IMR-90 (cell line): ENCODE measurements around the gene TSTD2. TPM values are rescaled to one million over a fixed set of nuclear protein-coding genes. Genes with fewer than 3 reads are reported as not detected.

ENCODE experiments used
- ATAC-seq: fragments of 200-7000 bp; cut with Tn5 transposase; 2 replicates; pipeline ENCODE4 v1.9.1; 2020; ENCODE audit warnings: low read depth, mild to moderate bottlenecking, moderate library complexity
- BruUV-seq: library from RNA; stranded (reverse); fragments of 400-500 nt; replicated peaks from 2 replicates; lab custom pipeline; 2021; lab: Mats Ljungman, UMichigan
- CTCF ChIA-PET: fragments of 300-600 bp; formaldehyde crosslinking; extraction: SDS; loops from one replicate; lab custom pipeline; 2021; ENCODE audit warnings: antibody characterized with exemption; lab: Yijun Ruan, JAX
- POLR2A ChIA-PET: fragments of 300-600 bp; sonication (Branson Sonifier 250); formaldehyde crosslinking; loops from one replicate; lab custom pipeline; 2022; ENCODE audit warnings: antibody characterized with exemption; ENCODE audit not compliant: unreplicated experiment; lab: Charles Lee
- DNase-seq: peaks from one replicate; pipeline ENCODE4 v3.0.0; 2013
- H2AFZ ChIP-seq: replicated peaks from 2 replicates; pipeline ENCODE3; 2013; ENCODE audit warnings: low read length, mild to moderate bottlenecking; ENCODE audit not compliant: poor library complexity
- H2AK5ac ChIP-seq: 2 replicates; pipeline ENCODE4 v1.6.1; 2013; ENCODE audit warnings: low read depth, low read length, inconsistent platforms
- H2AK9ac ChIP-seq: replicated peaks from 2 replicates; pipeline ENCODE3; 2013; ENCODE audit warnings: mild to moderate bottlenecking, low read depth, low read length, moderate library complexity; ENCODE audit not compliant: poor library complexity
- H2BK120ac ChIP-seq: 2 replicates; pipeline ENCODE4 v1.6.1; 2013; ENCODE audit warnings: low read depth, low read length, inconsistent platforms
- H2BK15ac ChIP-seq: 3 replicates; pipeline ENCODE4 v1.6.1; 2013; ENCODE audit warnings: low read depth, low read length, inconsistent platforms
- H2BK20ac ChIP-seq: 2 replicates; pipeline ENCODE4 v1.6.1; 2013; ENCODE audit warnings: low read depth, mild to moderate bottlenecking, inconsistent platforms, low read length, moderate library complexity
- H2BK5ac ChIP-seq: 2 replicates; pipeline ENCODE4 v1.6.1; 2013; ENCODE audit warnings: mild to moderate bottlenecking, low read depth, low read length, inconsistent platforms; ENCODE audit not compliant: poor library complexity, severe bottlenecking
- H3K14ac ChIP-seq: replicated peaks from 2 replicates; pipeline ENCODE4 v1.6.1; 2013; ENCODE audit warnings: low read depth, low read length, inconsistent platforms
- H3K18ac ChIP-seq: 2 replicates; pipeline ENCODE4 v1.6.1; 2013; ENCODE audit warnings: low read depth, low read length, control low read depth
- H3K23ac ChIP-seq: 2 replicates; pipeline ENCODE4 v1.6.1; 2013; ENCODE audit warnings: low read depth, low read length, inconsistent platforms
- H3K27ac ChIP-seq: 2 replicates; pipeline ENCODE4 v1.5.1; 2013; ENCODE audit warnings: mild to moderate bottlenecking, control low read depth, low read length; ENCODE audit not compliant: insufficient read depth
- H3K27me3 ChIP-seq: 2 replicates; pipeline ENCODE4 v1.6.1; 2013; ENCODE audit warnings: low read length; ENCODE audit not compliant: control insufficient read depth, insufficient read depth
- H3K36me3 ChIP-seq: 2 replicates; pipeline ENCODE4 v1.6.1; 2013; ENCODE audit warnings: low read length, mixed read lengths; ENCODE audit not compliant: control insufficient read depth, insufficient read depth
- H3K4ac ChIP-seq: 2 replicates; pipeline ENCODE4 v1.6.1; 2013; ENCODE audit warnings: low read depth, low read length, inconsistent platforms
- H3K4me1 ChIP-seq: 2 replicates; pipeline ENCODE4 v1.6.1; 2013; ENCODE audit warnings: low read length, mixed read lengths; ENCODE audit not compliant: control insufficient read depth, insufficient read depth
- H3K4me2 ChIP-seq: 2 replicates; pipeline ENCODE4 v1.6.1; 2013; ENCODE audit warnings: low read depth, mild to moderate bottlenecking, control low read depth, low read length, moderate library complexity
- H3K4me3 ChIP-seq: 2 replicates; pipeline ENCODE4 v1.5.1; 2013; ENCODE audit warnings: low read depth, mild to moderate bottlenecking, control low read depth, low read length, moderate library complexity; ENCODE audit not compliant: insufficient read depth
- H3K56ac ChIP-seq: 2 replicates; pipeline ENCODE4 v1.6.1; 2013; ENCODE audit warnings: low read length, inconsistent platforms; ENCODE audit not compliant: insufficient read depth; ENCODE audit errors: extremely low read depth
- H3K79me1 ChIP-seq, 2 experiments: 2 replicates each; pipeline ENCODE4 v1.6.1; 2013; ENCODE audit warnings: low read length in 2 of 2, inconsistent platforms in 1 of 2, low read depth in 1 of 2
- H3K9ac ChIP-seq: 2 replicates; pipeline ENCODE4 v1.6.1; 2013; ENCODE audit warnings: low read depth, low read length, control low read depth
- H3K9me1 ChIP-seq: 2 replicates; pipeline ENCODE4 v1.6.1; 2013; ENCODE audit warnings: low read length, inconsistent platforms; ENCODE audit not compliant: insufficient read depth
- H3K9me3 ChIP-seq: 2 replicates; pipeline ENCODE4 v1.6.1; 2013; ENCODE audit warnings: low read length; ENCODE audit not compliant: control insufficient read depth, insufficient read depth
- H4K20me1 ChIP-seq: 2 replicates; pipeline ENCODE4 v1.6.1; 2013; ENCODE audit warnings: low read length, inconsistent platforms; ENCODE audit not compliant: insufficient read depth
- H4K5ac ChIP-seq: 2 replicates; pipeline ENCODE4 v1.6.1; 2013; ENCODE audit warnings: mild to moderate bottlenecking, low read depth, low read length, control low read depth
- H4K8ac ChIP-seq, 2 experiments: 2 replicates each; pipeline ENCODE4 v1.6.1; 2013; ENCODE audit warnings: low read depth in 2 of 2, low read length in 2 of 2, control low read depth in 1 of 2, inconsistent platforms in 1 of 2
- H4K91ac ChIP-seq: 2 replicates; pipeline ENCODE4 v1.6.1; 2013; ENCODE audit warnings: low read depth, low read length, inconsistent platforms; ENCODE audit not compliant: insufficient read depth
- BHLHE40 ChIP-seq: fragments of 150-350 bp; IDR thresholded peaks from 2 replicates; pipeline ENCODE4 v1.6.1; 2016; ENCODE audit warnings: mild to moderate bottlenecking, low read depth, low read length
- CEBPB ChIP-seq: IDR thresholded peaks from 2 replicates; pipeline ENCODE4 v1.6.1; 2012; ENCODE audit warnings: low read depth, low read length, improper control_type of control experiment
- CHD1 ChIP-seq: IDR thresholded peaks from 2 replicates; pipeline ENCODE4 v1.6.1; 2012; ENCODE audit warnings: low read depth, low read length, improper control_type of control experiment
- CTCF ChIP-seq: conservative IDR thresholded peaks from 2 replicates; pipeline ENCODE4 v1.5.1; 2012; ENCODE audit warnings: mild to moderate bottlenecking, low read depth, low read length, improper control_type of control experiment
- ELK1 ChIP-seq: fragments of 150-350 bp; IDR thresholded peaks from 2 replicates; pipeline ENCODE4 v1.6.1; 2016; ENCODE audit warnings: low read depth, mild to moderate bottlenecking, low read length, moderate library complexity, borderline replicate concordance
- FOS ChIP-seq: fragments of 150-350 bp; IDR thresholded peaks from 2 replicates; pipeline ENCODE4 v1.6.1; 2016; ENCODE audit warnings: low read depth, low read length
- MAFK ChIP-seq: IDR thresholded peaks from 2 replicates; pipeline ENCODE4 v1.6.1; 2012; ENCODE audit warnings: low read depth, low read length, improper control_type of control experiment
- MAZ ChIP-seq: IDR thresholded peaks from 2 replicates; pipeline ENCODE4 v1.6.1; 2012; ENCODE audit warnings: low read depth, mild to moderate bottlenecking, low read length, improper control_type of control experiment, moderate library complexity, borderline replicate concordance
- MXI1 ChIP-seq: IDR thresholded peaks from 2 replicates; pipeline ENCODE4 v1.6.1; 2012; ENCODE audit warnings: low read depth, mild to moderate bottlenecking, low read length, moderate library complexity, borderline replicate concordance
- NFE2L2 ChIP-seq: fragments of 150-350 bp; IDR thresholded peaks from 2 replicates; pipeline ENCODE4 v1.6.1; 2016; ENCODE audit warnings: low read depth, mild to moderate bottlenecking, low read length
- POLR2A ChIP-seq: IDR thresholded peaks from 2 replicates; pipeline ENCODE4 v1.6.1; 2012; ENCODE audit warnings: mild to moderate bottlenecking, low read depth, low read length
- RAD21 ChIP-seq: IDR thresholded peaks from 2 replicates; pipeline ENCODE4 v1.6.1; 2012; ENCODE audit warnings: low read length, improper control_type of control experiment
- RCOR1 ChIP-seq: IDR thresholded peaks from 2 replicates; pipeline ENCODE4 v1.6.1; 2012; ENCODE audit warnings: mild to moderate bottlenecking, low read length, improper control_type of control experiment; ENCODE audit not compliant: insufficient replicate concordance
- RFX5 ChIP-seq: IDR thresholded peaks from 2 replicates; pipeline ENCODE4 v1.8.0; 2012; ENCODE audit warnings: low read depth, mild to moderate bottlenecking, low read length, moderate library complexity
- SMC3 ChIP-seq: fragments of 150-350 bp; IDR thresholded peaks from 2 replicates; pipeline ENCODE4 v1.6.1; 2016; ENCODE audit warnings: low read depth, mild to moderate bottlenecking, antibody characterized with exemption, low read length, moderate library complexity
- USF2 ChIP-seq: fragments of 150-350 bp; IDR thresholded peaks from 2 replicates; pipeline ENCODE4 v1.6.1; 2017; ENCODE audit warnings: mild to moderate bottlenecking, antibody characterized with exemption, low read length, low read depth
- WGBS, 2 experiments: methylation state at CpG; one replicate each; pipeline versions ENCODE4 v1.1.5 to v1.1.7; 2013; ENCODE audit warnings: missing lambda C conversion rate in 2 of 2; ENCODE audit not compliant: insufficient read length in 1 of 2; ENCODE audit errors: extremely low coverage in 2 of 2; 5-methylcytosine and 5-hydroxymethylcytosine counted together
- dilution Hi-C: fragments of 300-500 bp; cut with HindIII; formaldehyde crosslinking; loops from one replicate; pipeline ENCODE4 v1.14.3; 2018; ENCODE audit warnings: low sequenced_read_pairs; ENCODE audit not compliant: unreplicated experiment
- in situ Hi-C: fragments of 300-500 bp; cut with MboI; formaldehyde crosslinking; loops from 3 replicates; pipeline ENCODE4 v1.14.3; 2019; ENCODE audit warnings: low sequenced_read_pairs, inconsistent platforms, mixed read lengths
- intact Hi-C: fragments of 100-400 bp; cut with micrococcal nuclease; formaldehyde crosslinking; loops from 2 replicates; pipeline ENCODE4 v1.10.0; 2022
- polyA plus RNA-seq, 3 experiments: library from polyadenylated mRNA; depleted of rRNA; stranded (reverse); fragments of >200 nt; gene quantifications; 2 replicates each; pipeline ENCODE4 v1.2.3, GENCODE V29; 2012; ENCODE audit warnings: low replicate concordance in 1 of 3
- total RNA-seq: library from RNA; depleted of rRNA; stranded (reverse); fragments of >200 nt; gene quantifications from 2 replicates; pipeline ENCODE4 v1.2.3, GENCODE V29; 2012

The TSTD2 gene
- total and polyA plus RNA-seq, 2 of the 4 experiments (the other 2 are of a cell fraction): 11.2 to 16.3 TPM

GRCh38 chr9:97565262-97565661, 67.9 kb downstream of the TSTD2 start:
- Histone ChIP-seq H2BK20ac (no peak overlapping the region), H3K36me3 (peaks cover 12% of the 10 kb centered on the region), H2AK5ac (no peak overlapping the region), H3K9me1 (peaks cover 4% of the 10 kb centered on the region), H3K79me1 (no peaks in the 10 kb centered on the region), H3K4ac (no peak overlapping the region), H2AFZ (no peak overlapping the region), H4K20me1 (no peaks in the 10 kb centered on the region), H3K27me3 (peaks cover 2% of the 10 kb centered on the region; the same call in 1 of the 2 replicates), H2BK5ac (no peak overlapping the region), H2BK15ac (no peak overlapping the region), H2BK120ac (no peak overlapping the region), H4K8ac (no peak overlapping the region), H3K4me1 (peaks cover 1% of the 10 kb centered on the region; the same call in 1 of the 2 replicates), H3K27ac (no peak overlapping the region), H3K18ac (no peak overlapping the region), H3K9ac (no peak overlapping the region), H3K23ac (no peak overlapping the region), H4K5ac (no peak overlapping the region), H3K4me2 (no peak overlapping the region), H3K56ac (no peak overlapping the region), H2AK9ac (no peak overlapping the region), H3K14ac (no peak overlapping the region), H3K4me3 (no peak overlapping the region), H4K91ac (no peak overlapping the region), H3K9me3 (no peaks in the 10 kb centered on the region)
- in situ Hi-C loops (no loop called here), dilution Hi-C loops (no loop called here), intact Hi-C loops (no loop called here)
- POLR2A ChIA-PET: no interaction called here
- BruUV-seq: no TSS peak
- TF ChIP-seq NFE2L2 (no peak), USF2 (no peak), CEBPB (no peak), CHD1 (no peak), RCOR1 (no peak), MXI1 (no peak), RFX5 (no peak), RAD21 (no peak), ELK1 (no peak), POLR2A (no peak), CTCF (no peak), MAZ (no peak), MAFK (no peak), BHLHE40 (no peak), SMC3 (no peak), FOS (no peak)
- ATAC-seq (no peak), DNase-seq (no peak)
- CTCF ChIA-PET: no interaction called here
- WGBS, 2 experiments: no CpG with 5 or more reads among the region's 5 CpGs
